Esophagus squamous epithelium (tissue), 5 donors: ENCODE data around the gene SPOCK1. TPM values are rescaled to one million over a fixed set of nuclear protein-coding genes. Genes with fewer than 3 reads are reported as not detected.

Experiments used
- DNase-seq: peaks from one replicate; lab custom pipeline; 2025; lab: John Stamatoyannopoulos, UW
- H3K27ac ChIP-seq, 4 donors: fragments of 200-600 bp; sonication (generic); one replicate each; pipeline ENCODE4 v1.5.1; 2016 to 2019; ENCODE audit warnings: mild to moderate bottlenecking in 1 of 4
- H3K27me3 ChIP-seq, 4 donors: fragments of 200-600 bp; sonication (generic); 1 replicate in 3 of 4; 2 replicates in 1 of 4; pipeline versions ENCODE4 v1.5.1 to v1.6.0; 2017 to 2021; ENCODE audit warnings: antibody characterized with exemption in 1 of 4
- H3K36me3 ChIP-seq, 3 donors: fragments of 200-600 bp; sonication (generic); one replicate each; pipeline ENCODE4 v1.5.1; 2016 to 2019
- H3K4me1 ChIP-seq, 3 donors: fragments of 200-600 bp; sonication (generic); one replicate each; pipeline ENCODE4 v1.5.1; 2017 to 2019
- H3K4me3 ChIP-seq, 4 donors: fragments of 200-600 bp; sonication (generic); 1 replicate in 3 of 4; 2 replicates in 1 of 4; pipeline ENCODE4 v1.5.1; 2016 to 2019; ENCODE audit warnings: mild to moderate bottlenecking in 2 of 4, moderate library complexity in 1 of 4
- H3K9me3 ChIP-seq, 3 donors: fragments of 200-600 bp; sonication (generic); one replicate each; pipeline ENCODE4 v1.5.1; 2016 to 2019
- CTCF ChIP-seq, 6 experiments: fragments of 450-650 bp in 4 of 6; fragments of 200-600 bp in 2 of 6; sonication (generic) in 2 of 6; IDR thresholded peaks; one replicate each; pipeline ENCODE4 v1.5.1; 2016 to 2019; ENCODE audit warnings: antibody characterized with exemption in 6 of 6, mild to moderate bottlenecking in 4 of 6, moderate library complexity in 4 of 6
- POLR2A ChIP-seq, 4 donors: fragments of 450-650 bp; IDR thresholded peaks; one replicate each; pipeline ENCODE4 v1.6.1; 2017; ENCODE audit warnings: antibody characterized with exemption in 4 of 4, mild to moderate bottlenecking in 4 of 4, moderate library complexity in 3 of 4
- WGBS, 2 donors: methylation state at CpG; one replicate each; pipeline ENCODE4 v1.1.5; 2018; 5-methylcytosine and 5-hydroxymethylcytosine counted together
- intact Hi-C: fragments of 100-400 bp; cut with DNase I; formaldehyde crosslinking; loops from one replicate; pipeline ENCODE4 v1.15.0; 2022
- total RNA-seq, 4 donors: library from RNA; depleted of rRNA; stranded (reverse); fragments of >200 nt; gene quantifications; one replicate each; pipeline ENCODE4 v1.1.0, GENCODE V29; 2016
- donor health status: DM: yes; HTN: yes; CAD: no.

Gene SPOCK1
- total RNA-seq, 4 donors from 2014 or later = 0.99 to 21.9 (median 8.1) TPM

- Histone ChIP-seq H3K27ac (no peak overlapping the region), H3K36me3 (no peaks in the 10 kb centered on the region), H3K4me1 (peaks cover 4 to 8% (median 8%) of the 10 kb centered on the region in 3 donors), H3K27me3 (no peaks in the 10 kb centered on the region), H3K4me3 (no peak overlapping the region), H3K9me3 (no peaks in the 10 kb centered on the region)
- intact Hi-C loops = no loop called here
- TF ChIP-seq CTCF (IDR thresholded peaks at IDR 0.05) (no peak), POLR2A (IDR thresholded peaks at IDR 0.05) (no peak)
- DNase-seq = no peak
- 90 to 91% methylated on average over 3 of the region's 3 CpGs for WGBS, 2 donors
These were observed 190.8 kb downstream of the SPOCK1 start for GRCh38 chr5:137308311-137308710.

GRCh38 chr5:137306903-137307302, 192.2 kb downstream of the SPOCK1 start:
- no peak for DNase-seq
- TF ChIP-seq POLR2A (IDR thresholded peaks at IDR 0.05) (no peak), CTCF (IDR thresholded peaks at IDR 0.05) (no peak)
- H3K4me3 ChIP-seq = no peak overlapping the region
- no peaks in the 10 kb centered on the region for H3K36me3 ChIP-seq
- intact Hi-C loops = no loop called here
- WGBS, 2 donors = 76 to 78% methylated on average over 3 of the region's 3 CpGs
- H3K9me3 ChIP-seq = no peaks in the 10 kb centered on the region
- no peak overlapping the region for H3K27ac ChIP-seq
- H3K4me1 ChIP-seq = peaks cover 4 to 8% (median 8%) of the 10 kb centered on the region in 3 donors
- H3K27me3 ChIP-seq = no peaks in the 10 kb centered on the region

GRCh38 chr5:137305971-137306602, 193.0 kb downstream of the SPOCK1 start:
- Histone ChIP-seq H3K4me3 (no peak overlapping the region), H3K27me3 (no peaks in the 10 kb centered on the region), H3K36me3 (no peaks in the 10 kb centered on the region), H3K9me3 (no peaks in the 10 kb centered on the region), H3K4me1 (peaks cover 4 to 8% (median 8%) of the 10 kb centered on the region in 3 donors), H3K27ac (no peak overlapping the region)
- no peak for DNase-seq
- 79 to 85% methylated on average over 8 of the region's 8 CpGs for whole genome bisulfite sequencing, 2 donors
- intact Hi-C loops = no loop called here
- TF ChIP-seq POLR2A (IDR thresholded peaks at IDR 0.05) (no peak), CTCF (IDR thresholded peaks at IDR 0.05) (no peak)

- Histone ChIP-seq H3K27me3 (peaks cover 0 to 6% (median 0%) of the 10 kb centered on the region in 4 donors), H3K4me1 (no peaks in the 10 kb centered on the region), H3K36me3 (no peaks in the 10 kb centered on the region), H3K27ac (no peak overlapping the region), H3K4me3 (no peak overlapping the region), H3K9me3 (no peaks in the 10 kb centered on the region)
- WGBS, 2 donors = 24 to 46% methylated on average over 3 to 4 of the region's 4 CpGs
- TF ChIP-seq POLR2A (IDR thresholded peaks at IDR 0.05) (no peak), CTCF (IDR thresholded peaks at IDR 0.05) (no peak)
- DNase-seq = no peak
- intact Hi-C loops = no loop called here
These were observed 194.8 kb downstream of the SPOCK1 start for GRCh38 chr5:137304226-137304874.

GRCh38 chr5:137303509-137303908, 195.6 kb downstream of the SPOCK1 start:
- Histone ChIP-seq H3K9me3 (no peaks in the 10 kb centered on the region), H3K36me3 (no peaks in the 10 kb centered on the region), H3K27me3 (peaks cover 0 to 6% (median 0%) of the 10 kb centered on the region in 4 donors), H3K27ac (no peak overlapping the region), H3K4me1 (no peaks in the 10 kb centered on the region), H3K4me3 (no peak overlapping the region)
- DNase-seq = no peak
- intact Hi-C loops = no loop called here
- WGBS, 2 donors = 83 to 89% methylated on average over 5 of the region's 5 CpGs
- TF ChIP-seq CTCF (IDR thresholded peaks at IDR 0.05) (no peak), POLR2A (IDR thresholded peaks at IDR 0.05) (no peak)
